Muscle layer of colon (tissue), 2 donors: ENCODE data around the gene NDUFB8.
A peak's percentile ranks its signal among the peaks of the same experiment; 100 is the strongest.

Source experiments
- H3K27ac ChIP-seq: one replicate; pipeline ENCODE4 v1.7.0; 2013; ENCODE audit warnings: low read depth, mild to moderate bottlenecking, low read length, moderate library complexity
- H3K27me3 ChIP-seq, 2 donors: one replicate each; pipeline ENCODE4 v1.7.0; 2013; ENCODE audit warnings: low read length in 2 of 2, mild to moderate bottlenecking in 2 of 2; ENCODE audit not compliant: insufficient read depth in 2 of 2, control insufficient read depth in 1 of 2
- H3K36me3 ChIP-seq: one replicate; pipeline ENCODE4 v1.7.0; 2013; ENCODE audit warnings: mild to moderate bottlenecking, low read length; ENCODE audit not compliant: insufficient read depth
- H3K4me1 ChIP-seq: one replicate; pipeline ENCODE4 v1.7.0; 2013; ENCODE audit warnings: mild to moderate bottlenecking, low read length; ENCODE audit not compliant: insufficient read depth
- H3K4me3 ChIP-seq, 2 donors: one replicate each; pipeline ENCODE4 v1.7.0; 2013; ENCODE audit warnings: low read length in 2 of 2, low read depth in 1 of 2, mild to moderate bottlenecking in 1 of 2, moderate library complexity in 1 of 2
- H3K9ac ChIP-seq: one replicate; pipeline ENCODE4 v1.7.0; 2013; ENCODE audit warnings: low read length
- H3K9me3 ChIP-seq: one replicate; pipeline ENCODE4 v1.7.0; 2013; ENCODE audit warnings: mild to moderate bottlenecking, low read length
- donor health status: abdominal sarcoma.
- donor health status: Adenocarcinoma of cecum.

NDUFB8 gene

GRCh38 chr10:100565206-100565985 is 35.7 kb upstream of the NDUFB8 start:
- Histone ChIP-seq H3K36me3 (no peaks in the 10 kb centered on the region), H3K9ac (no peak overlapping the region), H3K27ac (no peak overlapping the region), H3K27me3 (peaks cover 63 to 69% of the 10 kb centered on the region in 2 donors), H3K4me3 (no peak overlapping the region), H3K4me1 (no peaks in the 10 kb centered on the region), H3K9me3 (no peaks in the 10 kb centered on the region)

DNA sequence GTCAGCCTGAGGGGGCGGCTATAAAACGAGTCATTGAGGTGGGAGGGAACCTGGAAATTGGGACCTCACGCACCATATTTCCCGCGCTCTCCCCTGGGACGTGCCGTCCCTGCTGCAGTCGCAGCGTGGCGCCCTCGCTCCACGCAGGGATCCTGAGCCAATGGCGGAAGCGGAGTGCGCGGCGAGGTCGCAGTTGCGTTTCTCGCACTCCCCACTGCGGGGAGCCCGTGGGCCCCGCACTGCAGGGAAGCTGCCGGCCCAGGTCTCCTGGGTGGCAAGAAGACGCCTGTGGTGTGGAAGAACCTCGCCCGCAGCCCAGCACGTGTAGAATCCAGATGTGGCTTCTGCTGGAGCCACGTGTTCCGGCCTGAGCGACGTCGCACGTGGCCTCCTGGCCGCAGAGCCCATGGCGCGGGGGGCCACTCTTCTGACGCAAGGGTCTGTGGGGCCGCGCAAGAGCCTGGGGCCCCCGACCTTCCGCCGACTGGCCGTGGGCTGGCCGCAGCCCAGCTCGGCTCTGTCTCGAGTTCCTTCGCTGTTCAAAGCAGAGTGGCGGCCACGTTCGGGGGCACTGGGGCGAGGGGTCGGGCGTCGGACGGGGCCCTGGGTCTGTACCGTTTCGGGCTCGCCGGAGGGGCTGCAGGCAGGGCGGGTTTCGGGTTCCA is 32.5 kb upstream of the NDUFB8 start:
- Histone ChIP-seq H3K36me3 (peaks cover 9% of the 10 kb centered on the region), H3K9ac (no peak overlapping the region), H3K27ac (no peak overlapping the region), H3K4me1 (no peaks in the 10 kb centered on the region), H3K4me3 (no peak overlapping the region), H3K9me3 (no peaks in the 10 kb centered on the region), H3K27me3 (peaks cover 36 to 41% of the 10 kb centered on the region in 2 donors)

DNA sequence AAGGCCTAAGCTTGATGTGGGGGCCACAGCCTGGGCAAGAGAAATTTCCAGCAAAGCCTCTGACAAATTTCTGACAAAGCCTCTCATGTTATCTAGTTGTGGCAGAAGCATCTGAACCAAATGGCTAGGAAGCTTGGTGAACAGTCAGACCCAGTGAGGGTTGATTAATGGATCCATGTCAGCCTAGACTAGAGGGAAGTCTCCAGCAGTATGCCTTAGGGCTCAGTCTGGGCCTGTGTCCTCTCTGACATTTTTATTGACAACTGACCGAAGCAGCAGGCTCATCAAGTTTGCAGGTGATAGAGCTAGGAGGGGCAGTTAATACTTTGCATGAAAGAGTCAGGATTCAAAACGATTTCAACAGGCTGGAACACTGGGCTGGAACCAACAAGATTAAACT is 31.3 kb upstream of the NDUFB8 start:
- Histone ChIP-seq H3K27ac (no peak overlapping the region), H3K9ac (no peak overlapping the region), H3K9me3 (no peaks in the 10 kb centered on the region), H3K4me3 (no peak overlapping the region), H3K27me3 (peaks cover 31 to 36% of the 10 kb centered on the region in 2 donors), H3K36me3 (peaks cover 20% of the 10 kb centered on the region), H3K4me1 (no peaks in the 10 kb centered on the region)

DNA sequence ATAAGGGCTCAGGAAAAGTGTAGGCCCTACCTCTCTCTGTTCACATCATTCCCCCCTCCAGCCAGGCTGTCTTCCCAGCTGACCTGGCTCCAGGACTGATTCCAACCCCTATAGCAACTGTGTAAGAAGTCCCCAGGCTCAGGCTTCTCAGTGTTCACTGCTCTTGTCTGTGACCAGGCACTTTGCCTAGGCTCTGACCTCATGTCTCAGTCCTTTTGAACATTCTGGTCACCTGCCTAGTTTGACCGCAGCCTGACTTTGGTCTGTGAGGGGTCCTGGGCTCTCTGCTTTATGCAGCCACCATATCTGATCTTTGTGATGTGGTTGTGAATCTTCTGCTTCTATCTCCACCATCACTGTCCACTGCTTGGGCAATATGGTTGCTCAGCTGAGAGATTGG is 30.6 kb upstream of the NDUFB8 start:
- Histone ChIP-seq H3K27me3 (peaks cover 29 to 32% of the 10 kb centered on the region in 2 donors), H3K9me3 (no peaks in the 10 kb centered on the region), H3K4me3 (no peak overlapping the region), H3K4me1 (no peaks in the 10 kb centered on the region), H3K9ac (no peak overlapping the region), H3K36me3 (peaks cover 20% of the 10 kb centered on the region), H3K27ac (no peak overlapping the region)

DNA sequence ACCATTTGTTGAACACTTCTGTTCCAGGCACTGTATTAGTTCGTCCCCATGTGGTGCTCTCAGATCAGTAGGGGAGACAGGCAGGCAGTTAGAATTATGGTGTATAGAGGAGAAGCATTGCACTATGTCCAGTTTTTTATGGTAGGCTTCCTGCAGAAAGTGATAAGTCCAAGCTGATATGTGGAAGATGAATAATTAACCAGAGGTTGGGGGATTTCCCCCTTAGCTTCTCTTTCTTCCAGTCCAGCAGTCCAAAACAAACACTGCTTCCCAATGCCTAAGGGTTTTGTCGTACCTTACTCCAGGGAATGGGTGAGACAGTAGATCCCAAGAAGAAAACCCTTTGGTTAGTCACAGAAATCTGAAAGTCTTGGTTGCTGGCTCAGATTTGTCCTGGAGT is 25.2 kb upstream of the NDUFB8 start:
- no peaks in the 10 kb centered on the region for H3K4me1 ChIP-seq
- H3K4me3 ChIP-seq, result no peak overlapping the region
- H3K9ac ChIP-seq, result no peak overlapping the region
- H3K36me3 ChIP-seq, result peaks cover 28% of the 10 kb centered on the region
- no peaks in the 10 kb centered on the region for H3K9me3 ChIP-seq
- no peaks in the 10 kb centered on the region for H3K27me3 ChIP-seq
- no peak overlapping the region for H3K27ac ChIP-seq

DNA sequence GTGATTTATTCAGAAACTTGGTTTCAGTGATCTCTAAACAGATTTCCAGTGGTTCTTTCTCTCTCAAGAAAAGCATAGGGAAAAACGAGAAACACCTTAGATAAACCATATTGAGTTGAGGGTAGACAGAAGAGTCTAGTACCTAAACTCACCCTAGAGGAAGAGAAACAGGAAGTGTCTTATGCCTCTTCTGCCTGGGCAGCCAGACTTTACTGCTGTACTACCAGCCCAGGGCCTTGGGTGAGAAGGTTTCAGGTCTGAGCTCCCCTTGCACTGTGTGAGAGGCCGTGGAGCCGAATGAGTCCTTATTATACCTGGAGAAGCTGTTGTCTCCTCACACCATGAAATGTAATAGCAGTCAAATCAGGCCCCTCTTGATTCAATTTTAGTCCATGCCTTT is 24.3 kb upstream of the NDUFB8 start:
- H3K27ac ChIP-seq, result no peak overlapping the region
- no peaks in the 10 kb centered on the region for H3K4me1 ChIP-seq
- no peaks in the 10 kb centered on the region for H3K27me3 ChIP-seq
- no peak overlapping the region for H3K9ac ChIP-seq
- peaks cover 36% of the 10 kb centered on the region for H3K36me3 ChIP-seq
- H3K4me3 ChIP-seq, result no peak overlapping the region
- H3K9me3 ChIP-seq, result no peaks in the 10 kb centered on the region

DNA sequence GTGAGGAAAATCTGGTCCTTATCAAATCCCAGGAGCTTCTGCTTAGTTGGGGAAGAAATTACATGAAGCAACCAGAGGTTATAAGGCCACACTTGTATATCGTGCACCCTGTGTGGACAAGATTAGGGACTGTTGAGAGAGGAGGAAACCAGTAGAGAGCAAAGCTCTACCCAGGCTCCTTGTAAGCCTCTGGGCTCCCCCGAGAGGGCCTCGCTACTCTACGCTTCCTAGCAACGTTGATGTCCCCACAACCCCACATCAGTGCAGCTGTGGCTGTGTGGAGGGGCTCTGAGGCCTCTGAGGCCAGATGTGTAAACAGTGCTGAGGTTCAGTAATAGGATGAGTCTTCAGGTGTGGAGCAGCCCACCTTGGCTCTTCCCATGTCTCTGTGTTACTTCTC is 22.1 kb upstream of the NDUFB8 start:
- peaks cover 45% of the 10 kb centered on the region for H3K36me3 ChIP-seq
- no peaks in the 10 kb centered on the region for H3K4me1 ChIP-seq

GRCh38 chr10:100551196-100551595 is 21.5 kb upstream of the NDUFB8 start:
- H3K9ac ChIP-seq, result no peak overlapping the region
- H3K4me1 ChIP-seq, result no peaks in the 10 kb centered on the region
- H3K27me3 ChIP-seq, result no peaks in the 10 kb centered on the region
- H3K36me3 ChIP-seq, result peaks cover 40% of the 10 kb centered on the region
- H3K27ac ChIP-seq, result no peak overlapping the region
- H3K9me3 ChIP-seq, result no peaks in the 10 kb centered on the region
- H3K4me3 ChIP-seq, result no peak overlapping the region

More for the DNA sequence above, 22.1 kb upstream of the NDUFB8 start:
- no peaks in the 10 kb centered on the region for H3K27me3 ChIP-seq
- H3K9ac ChIP-seq, result no peak overlapping the region
- H3K9me3 ChIP-seq, result no peaks in the 10 kb centered on the region
- no peak overlapping the region for H3K4me3 ChIP-seq
- no peak overlapping the region for H3K27ac ChIP-seq

GRCh38 chr10:100544950-100545349 is 15.3 kb upstream of the NDUFB8 start:
- no peak overlapping the region for H3K9ac ChIP-seq
- H3K4me3 ChIP-seq, result no peak overlapping the region
- H3K4me1 ChIP-seq, result no peaks in the 10 kb centered on the region
- peaks cover 79% of the 10 kb centered on the region for H3K36me3 ChIP-seq
- no peak overlapping the region for H3K27ac ChIP-seq
- H3K27me3 ChIP-seq, result no peaks in the 10 kb centered on the region
- no peaks in the 10 kb centered on the region for H3K9me3 ChIP-seq

DNA sequence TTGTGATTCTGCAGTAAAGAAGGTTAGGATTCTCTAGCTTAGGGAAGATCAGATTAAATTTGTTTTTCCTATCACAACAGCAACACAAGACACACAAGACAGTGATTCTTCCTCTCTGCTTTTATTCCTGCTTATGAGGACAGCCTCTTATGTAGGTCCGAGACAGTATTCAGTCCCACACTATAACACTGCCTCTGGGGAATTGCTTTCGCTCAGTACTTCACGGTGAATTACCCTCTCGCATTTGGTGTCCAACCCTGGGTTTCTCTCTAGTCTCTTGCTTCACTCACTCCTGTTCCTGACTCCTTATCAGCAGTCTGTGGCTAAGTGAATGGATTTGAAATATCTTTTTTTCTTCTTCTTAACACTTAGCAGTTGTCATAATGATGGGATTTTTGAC is 7.8 kb upstream of the NDUFB8 start:
- peaks cover 33% of the 10 kb centered on the region for H3K36me3 ChIP-seq
- H3K9ac ChIP-seq, result no peak overlapping the region
- H3K4me1 ChIP-seq, result peaks cover 30% of the 10 kb centered on the region
- H3K27me3 ChIP-seq, result no peaks in the 10 kb centered on the region
- no peak overlapping the region for H3K4me3 ChIP-seq
- H3K27ac ChIP-seq, result no peak overlapping the region
- no peaks in the 10 kb centered on the region for H3K9me3 ChIP-seq

GRCh38 chr10:100535715-100536353 is 6.2 kb upstream of the NDUFB8 start, which contains the start of gene HIF1AN:
Gene HIF1AN, plus strand, starts transcription at chr10:100535943. Its CDS starts 16 bp downstream, at chr10:100535959.
- Histone ChIP-seq H3K4me3 (peak within 1 kb of the TSS; percentile 70 to 79), H3K36me3 (peaks cover 24% of the 10 kb centered on the region), H3K27me3 (no peaks in the 10 kb centered on the region), H3K4me1 (peaks cover 30% of the 10 kb centered on the region), H3K9me3 (no peaks in the 10 kb centered on the region), H3K27ac (peak within 1 kb of the TSS; percentile 79), H3K9ac (peak within 1 kb of the TSS; percentile 63)
